HepG2 (cell line): ENCODE measurements around the gene CA9. TPM values are rescaled to one million over a fixed set of nuclear protein-coding genes. Genes with fewer than 3 reads are reported as not detected.

Source experiments
- ATAC-seq: fragments of 200-7000 bp; cut with Tn5 transposase; 3 replicates; pipeline ENCODE4 v1.9.1; 2020; ENCODE audit warnings: mild to moderate bottlenecking, moderate library complexity
- BruUV-seq: library from RNA; stranded (reverse); fragments of 400-500 nt; replicated peaks from 2 replicates; lab custom pipeline; 2021; lab: Mats Ljungman, UMichigan
- CTCF ChIA-PET: fragments of 300-600 bp; formaldehyde crosslinking; extraction: SDS; loops from one replicate; lab custom pipeline; 2021; ENCODE audit warnings: low total read pairs, inconsistent platforms, low intra/inter-chr PET ratio; lab: Yijun Ruan, JAX
- POLR2A ChIA-PET: fragments of 350-600 bp; sonication (Branson Sonifier 250); formaldehyde crosslinking; loops from one replicate; lab custom pipeline; 2020; ENCODE audit warnings: antibody characterized with exemption, inconsistent platforms; lab: Yijun Ruan, JAX
- DNase-seq: peaks from one replicate; pipeline ENCODE4 v3.0.0-alpha.2; 2015; ENCODE audit warnings: low spot score
- FAIRE-seq: peaks from 3 replicates; lab custom pipeline; 2011; peaks lifted over from hg19 to GRCh38; lab: Jason Lieb, UNC
- H2AFZ ChIP-seq: one replicate; pipeline ENCODE4 v1.6.1; 2011; ENCODE audit warnings: low read length, inconsistent platforms
- H3K27ac ChIP-seq: fragments of 300-600 bp; 3 replicates; pipeline ENCODE4 v1.8.0; 2011; ENCODE audit warnings: mixed run types, mild to moderate bottlenecking, mixed read lengths, low read length, inconsistent platforms; ENCODE audit not compliant: insufficient read depth; ENCODE audit errors: extremely low read length
- H3K27me3 ChIP-seq, 2 experiments: fragments of 200-600 bp in 1 of 2; 2 replicates in 1 of 2; 3 replicates in 1 of 2; pipeline versions ENCODE4 v1.6.0 to v1.8.0; 2011; ENCODE audit warnings: low read length in 2 of 2, mild to moderate bottlenecking in 2 of 2, moderate library complexity in 2 of 2, inconsistent platforms in 1 of 2; ENCODE audit not compliant: insufficient read depth in 2 of 2, control insufficient read depth in 1 of 2
- H3K36me3 ChIP-seq, 2 experiments: fragments of 200-600 bp in 1 of 2; replicated peaks in 1 of 2; 2 replicates in 1 of 2; 3 replicates in 1 of 2; pipeline versions ENCODE4 v1.5.1 to v1.8.0; 2011; ENCODE audit warnings: low read length in 2 of 2, inconsistent platforms in 1 of 2; ENCODE audit not compliant: insufficient read depth in 2 of 2, control insufficient read depth in 1 of 2
- H3K4me1 ChIP-seq: 2 replicates; pipeline ENCODE4 v1.5.1; 2012; ENCODE audit warnings: low read length, inconsistent platforms; ENCODE audit not compliant: insufficient read depth
- H3K4me2 ChIP-seq: 2 replicates; pipeline ENCODE4 v1.6.0; 2011; ENCODE audit warnings: low read depth, low read length, inconsistent platforms
- H3K4me3 ChIP-seq, 3 experiments: fragments of 200-600 bp in 1 of 3; sonication (generic), shearing (Covaris generic) in 1 of 3; replicated peaks in 1 of 3; 2 replicates each; pipeline ENCODE4 v1.5.1; 2011 to 2016; ENCODE audit warnings: low read length in 3 of 3, inconsistent platforms in 2 of 3, low read depth in 2 of 3, mild to moderate bottlenecking in 2 of 3, control low read depth in 1 of 3, mixed read lengths in 1 of 3; ENCODE audit not compliant: insufficient read depth in 1 of 3
- H3K79me2 ChIP-seq: one replicate; pipeline ENCODE4 v1.6.1; 2011; ENCODE audit warnings: low read length, inconsistent platforms; ENCODE audit not compliant: insufficient read depth
- H3K9ac ChIP-seq: 2 replicates; pipeline ENCODE4 v1.6.0; 2011; ENCODE audit warnings: mild to moderate bottlenecking, low read depth, low read length, inconsistent platforms; ENCODE audit not compliant: insufficient read depth
- H3K9me3 ChIP-seq: 2 replicates; pipeline ENCODE4 v1.5.1; 2012; ENCODE audit warnings: mild to moderate bottlenecking, low read length
- H4K20me1 ChIP-seq: 2 replicates; pipeline ENCODE4 v1.6.0; 2011; ENCODE audit warnings: inconsistent platforms, mild to moderate bottlenecking, low read length, moderate library complexity; ENCODE audit not compliant: insufficient read depth
- ETV6 ChIP-seq: sonication (generic); formaldehyde crosslinking; conservative IDR thresholded peaks from 2 replicates; pipeline ENCODE4 v1.4.0; 2020; ENCODE audit warnings: missing genetic modification reagents
- FLYWCH1 ChIP-seq: sonication (generic); formaldehyde crosslinking; IDR thresholded peaks from 2 replicates; pipeline ENCODE4 v1.8.1; 2023; ENCODE audit warnings: mild to moderate bottlenecking, missing genetic modification reagents
- GABPB1 ChIP-seq: IDR thresholded peaks from 2 replicates; pipeline ENCODE4 v1.6.1; 2016; ENCODE audit warnings: mild to moderate bottlenecking, missing genetic modification reagents, moderate library complexity, missing compliant biosample characterization
- GTF3A ChIP-seq: sonication (generic); formaldehyde crosslinking; conservative IDR thresholded peaks from 2 replicates; pipeline ENCODE4 v1.4.0; 2020; ENCODE audit warnings: mild to moderate bottlenecking, missing genetic modification reagents
- STAG1 ChIP-seq: sonication (generic); formaldehyde crosslinking; IDR thresholded peaks from 2 replicates; pipeline ENCODE4 v1.4.0; 2020; ENCODE audit warnings: missing genetic modification reagents
- ZBTB7A ChIP-seq: sonication (generic); formaldehyde crosslinking; IDR thresholded peaks from 2 replicates; pipeline ENCODE4 v1.8.0; 2022; ENCODE audit warnings: mild to moderate bottlenecking, missing genetic modification reagents
- whole genome bisulfite sequencing: methylation state at CpG from one replicate; pipeline ENCODE4 v1.1.6; 2017; ENCODE audit warnings: low lambda C conversion rate; 5-methylcytosine and 5-hydroxymethylcytosine counted together
- in situ Hi-C: cut with HindIII; loops from 2 replicates; pipeline ENCODE4 v1.10.0; 2017; ENCODE audit warnings: low pct_unique_long_range_greater_than_20kb; ENCODE audit not compliant: extremely low pct_ligation_motif_present
- intact Hi-C: fragments of 100-400 bp; cut with micrococcal nuclease; formaldehyde crosslinking; loops from one replicate; pipeline ENCODE4 v1.10.0; 2022; ENCODE audit not compliant: unreplicated experiment
- polyA plus RNA-seq, 8 experiments: library from polyadenylated mRNA; depleted of rRNA in 3 of 8; stranded (reverse) in 7 of 8; unstranded in 1 of 8; fragments of >200 nt; fragmentation: Illumina TruSeq in 4 of 8; extraction: Trizol in 4 of 8; gene quantifications; 2 replicates each; pipeline versions ENCODE4 v1.2.1 to v1.2.3, GENCODE V29; 2011 to 2016; ENCODE audit warnings: low read depth in 4 of 8, missing spikeins in 1 of 8, mixed read lengths in 1 of 8; ENCODE audit not compliant: insufficient read depth in 1 of 8
- total RNA-seq, 5 experiments: library from RNA; depleted of rRNA; stranded (reverse); fragments of >200 nt; fragmentation: Illumina TruSeq; extraction: Trizol; gene quantifications; 2 replicates each; pipeline ENCODE4 v1.2.3, GENCODE V29; 2016; ENCODE audit warnings: low read depth in 1 of 5

Gene CA9
- total and polyA plus RNA-seq, 2 of the 13 experiments (the other 11 are each of a cell fraction or from before 2014, with no cell fraction given), result 0.13 to 152 TPM

GRCh38 chr9:35711501-35712428 is 38.0 kb downstream of the CA9 start:
- Histone ChIP-seq H3K27ac (no peak overlapping the region), H3K79me2 (no peaks in the 10 kb centered on the region), H3K27me3 (no peaks in the 10 kb centered on the region), H3K9me3 (no peaks in the 10 kb centered on the region), H3K36me3 (peaks cover 50 to 89% of the 10 kb centered on the region in 2 experiments), H3K9ac (no peak overlapping the region), H3K4me1 (no peaks in the 10 kb centered on the region), H4K20me1 (no peaks in the 10 kb centered on the region), H2AFZ (no peak overlapping the region), H3K4me2 (no peak overlapping the region), H3K4me3 (no peak overlapping the region)
- no peak for FAIRE-seq
- intact Hi-C loops (no loop called here), in situ Hi-C loops (no loop called here)
- BruUV-seq, result TSS peak; percentile 19
- DNase-seq, result no peak
- ChIA-PET CTCF (no interaction called here), POLR2A (interaction anchor here (0.9 to 1.5 kb wide), 2 partner anchors 47 to 54 kb away, joined by 3 read pairs; partner anchors contain the start of genes CCDC107 and RMRP)
- no peak for TF ChIP-seq ETV6 (CRISPR knock-in tag)
- no peak for TF ChIP-seq GTF3A (CRISPR knock-in tag)
- no peak for ATAC-seq
- WGBS, result 98% methylated on average over 21 of the region's 21 CpGs

GRCh38 chr9:35712762-35713400 is 39.2 kb downstream of the CA9 start:
- Histone ChIP-seq H3K27me3 (no peaks in the 10 kb centered on the region), H3K79me2 (no peaks in the 10 kb centered on the region), H3K4me3 (no peak overlapping the region), H3K4me2 (no peak overlapping the region), H3K36me3 (peaks cover 52 to 89% of the 10 kb centered on the region in 2 experiments), H3K27ac (no peak overlapping the region), H3K9me3 (no peaks in the 10 kb centered on the region), H3K4me1 (no peaks in the 10 kb centered on the region), H2AFZ (no peak overlapping the region), H3K9ac (no peak overlapping the region), H4K20me1 (no peaks in the 10 kb centered on the region)
- ChIA-PET CTCF (no interaction called here), POLR2A (interaction anchor here (0.6 to 2.1 kb wide), 3 partner anchors 15 to 29 kb away, joined by 3 to 5 read pairs (median 4); no protein-coding TSS in a partner anchor)
- BruUV-seq, result no TSS peak
- WGBS, result 91% methylated on average over 3 of the region's 11 CpGs
- in situ Hi-C loops (no loop called here), intact Hi-C loops (no loop called here)
- no peak for TF ChIP-seq GABPB1 (CRISPR knock-in tag)
- TF ChIP-seq ZBTB7A (CRISPR knock-in tag), result no peak
- no peak for TF ChIP-seq FLYWCH1 (CRISPR knock-in tag)
- TF ChIP-seq STAG1, result peak; percentile 41
- DNase-seq (no peak), FAIRE-seq (no peak), ATAC-seq (peak; percentile 41)
